Umbilical cord (tissue), 2 donors: ENCODE measurements around the gene ARID5A. TPM values are rescaled to one million over a fixed set of nuclear protein-coding genes. Genes with fewer than 3 reads are reported as not detected.

Experiments used
- DNase-seq: peaks from one replicate; pipeline ENCODE4 v3.0.0-alpha.2; 2015; ENCODE audit warnings: low spot score
- total RNA-seq: library from RNA; depleted of rRNA; stranded (reverse); fragments of >200 nt; gene quantifications from one replicate; pipeline ENCODE4 v1.2.3, GENCODE V29; 2014; ENCODE audit warnings: low replicate concordance; ENCODE audit not compliant: insufficient read depth

ARID5A gene
- total RNA-seq, 1 donor from 2014 or later = 11.3 TPM

DNA sequence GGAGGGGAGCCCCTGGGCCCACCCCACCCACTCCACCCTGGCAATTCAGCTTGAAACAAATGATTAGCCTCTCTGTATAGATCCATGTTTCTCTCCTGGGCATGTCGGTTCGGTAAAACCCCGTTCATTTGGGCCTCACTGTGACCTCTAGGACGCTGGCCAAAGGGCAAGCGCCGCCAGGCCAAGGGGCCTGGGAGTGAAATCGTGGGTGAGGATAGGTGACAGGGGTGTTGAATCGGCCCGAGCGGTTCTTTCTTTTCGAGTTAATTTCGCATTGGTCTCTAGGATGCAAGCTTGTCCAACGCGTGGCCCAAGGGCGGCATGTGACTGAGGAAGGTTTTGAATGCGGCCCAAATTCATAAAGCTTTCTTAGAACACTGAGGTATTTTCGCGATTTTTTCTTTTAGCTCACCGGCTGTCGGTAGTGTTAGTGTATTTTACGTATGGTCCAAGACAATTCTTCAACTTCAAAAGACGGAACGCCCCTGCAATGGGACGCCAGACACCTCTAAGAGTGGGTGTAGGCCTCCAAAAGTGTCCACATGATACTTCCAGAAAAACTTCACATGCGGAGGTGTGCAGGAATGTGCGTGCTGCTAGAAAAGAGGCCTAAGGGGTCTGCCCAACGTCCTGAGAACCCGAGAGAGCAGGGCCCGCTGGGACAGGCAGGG lies 9.8 kb upstream of the ARID5A start:
- DNase-seq = no peak

DNA sequence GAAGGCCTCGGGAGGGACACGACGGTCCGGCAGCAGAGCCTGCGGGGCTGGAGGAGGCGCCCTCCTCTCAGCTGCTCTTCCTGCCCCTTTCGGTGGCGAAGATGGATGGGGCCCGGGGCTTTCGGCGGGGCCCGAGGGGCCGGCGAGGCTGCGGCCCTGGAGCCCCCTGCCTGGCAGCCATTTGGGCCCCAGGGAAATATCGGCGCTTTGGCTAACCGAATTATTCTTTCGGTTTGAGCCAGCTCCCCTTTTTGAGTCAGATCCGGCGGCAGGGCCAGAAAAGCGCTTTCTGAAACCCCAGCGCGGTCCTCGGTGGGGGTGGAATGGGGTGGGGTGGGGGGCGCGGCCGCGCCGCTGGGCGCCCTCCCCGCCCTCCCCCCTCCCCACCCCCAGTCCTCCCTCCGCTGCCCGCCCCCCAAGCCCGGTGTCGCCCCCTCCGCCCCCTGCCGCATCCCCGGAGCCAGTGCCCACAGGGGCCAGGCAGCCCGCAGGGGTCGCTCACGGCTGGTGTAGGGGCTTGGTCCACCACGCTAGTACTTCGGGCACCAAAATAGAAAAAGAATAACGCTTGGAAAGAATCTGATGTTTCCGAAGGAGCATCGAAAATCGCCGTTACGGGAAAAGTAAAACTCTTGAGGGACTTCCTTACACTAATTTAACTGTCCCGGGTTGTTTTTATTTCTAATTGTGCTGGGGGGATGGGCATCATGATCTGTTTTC lies 9.1 kb upstream of the ARID5A start:
- DNase-seq = peak; percentile 55

DNA sequence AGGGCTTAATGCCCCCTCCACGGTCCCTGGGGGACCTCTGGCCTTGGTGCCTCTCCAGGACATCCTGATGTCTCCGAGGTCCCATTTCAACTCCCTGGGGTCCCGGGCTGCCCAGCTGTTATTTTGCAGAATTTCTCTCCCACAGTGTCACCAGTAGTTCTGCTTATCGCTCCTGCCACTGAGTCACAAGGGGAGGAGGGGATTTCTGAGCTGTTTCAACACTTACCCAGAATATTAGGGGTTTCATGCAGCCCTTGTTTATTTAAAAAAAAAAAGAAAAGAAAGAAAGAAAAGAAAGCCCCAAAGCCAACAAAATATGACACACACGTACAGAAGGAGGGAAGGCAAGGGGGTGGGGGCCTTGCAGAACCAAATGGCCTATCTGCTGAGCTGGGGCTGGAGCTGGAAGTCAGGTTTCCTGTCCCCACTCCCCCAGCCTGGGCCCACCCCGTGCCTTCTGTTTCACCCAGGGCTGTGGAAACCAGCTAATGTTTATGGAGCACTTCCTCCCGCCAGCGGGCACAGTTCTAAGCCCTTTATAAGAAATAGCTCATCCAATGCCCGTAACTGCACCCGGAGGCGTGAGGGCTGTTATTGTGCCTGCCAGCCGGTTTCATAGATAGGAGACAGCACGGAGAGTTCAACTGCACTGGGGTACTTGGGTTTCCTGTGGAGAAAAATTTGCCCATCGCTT lies 8.4 kb upstream of the ARID5A start:
- DNase-seq = peak; percentile 72

DNA sequence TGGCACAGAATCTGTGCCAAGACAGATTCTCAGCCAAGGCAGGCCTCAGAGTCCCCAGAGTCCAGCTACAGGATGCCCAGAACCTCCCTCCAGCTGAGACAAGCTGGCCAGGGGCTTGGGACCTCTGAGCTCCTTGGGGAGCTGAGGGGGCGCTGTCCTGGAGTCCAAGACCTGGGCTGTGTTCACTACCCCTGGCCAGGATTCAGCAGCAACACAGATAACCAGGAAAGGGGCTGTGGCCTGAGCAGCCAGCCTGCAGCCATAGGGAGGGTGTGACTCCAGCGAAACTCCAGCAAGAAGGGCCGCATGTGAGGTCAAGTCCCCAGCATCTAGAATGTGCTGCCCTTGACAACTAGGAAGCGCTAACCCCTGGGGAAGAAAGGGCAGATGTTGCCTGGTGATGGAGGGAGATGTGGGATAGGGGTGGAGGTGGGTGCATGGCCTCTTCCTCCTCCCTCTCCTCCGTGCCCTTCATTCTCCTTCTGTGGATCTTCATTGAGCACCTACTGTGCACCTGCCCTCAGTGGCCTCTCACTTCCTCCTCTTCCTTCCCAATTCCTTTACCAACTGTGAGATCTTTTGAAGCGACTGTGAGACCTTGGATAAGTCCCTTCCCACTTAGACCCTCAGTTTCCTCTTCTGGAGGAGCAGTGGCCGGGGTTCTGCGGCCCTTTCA lies 7.7 kb upstream of the ARID5A start:
- DNase-seq = peak; percentile 57

DNA sequence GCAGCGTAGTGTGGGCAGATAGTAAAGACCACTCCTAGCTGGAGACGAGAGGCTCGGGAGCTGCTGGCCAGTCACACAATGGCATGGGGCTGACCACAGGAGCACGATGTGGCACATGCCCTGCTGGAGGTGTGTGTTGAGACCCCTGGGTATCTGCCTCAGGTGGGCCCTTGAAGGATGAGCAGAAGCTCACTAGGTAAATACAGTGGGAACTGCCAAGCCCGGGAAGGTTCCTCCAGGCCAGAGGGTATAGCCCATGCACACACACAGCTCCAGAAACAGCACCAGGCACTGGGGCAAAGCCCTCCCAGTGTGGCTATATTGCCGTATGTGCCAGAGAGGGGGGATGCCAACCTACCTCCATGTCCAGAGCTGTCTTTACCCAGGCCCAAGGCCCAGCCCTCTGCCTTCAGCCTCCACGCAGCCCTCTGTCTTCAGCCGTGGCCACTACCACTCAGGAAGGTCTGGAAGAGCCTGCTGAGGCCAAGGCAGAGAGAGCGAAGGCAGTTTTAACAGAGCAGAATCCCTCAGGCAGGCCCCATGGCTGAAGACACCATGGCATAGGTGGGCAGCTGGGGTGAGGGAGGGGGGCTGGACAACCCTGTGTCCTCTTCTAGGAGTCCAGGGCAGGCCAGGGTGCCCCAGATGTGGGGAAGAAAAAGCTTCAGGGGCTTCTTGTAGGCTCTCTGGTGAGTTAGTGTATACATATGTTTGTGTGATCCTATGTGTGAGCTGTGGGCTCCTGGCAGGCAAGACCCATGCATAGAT lies 7.0 kb upstream of the ARID5A start:
- no peak for DNase-seq

DNA sequence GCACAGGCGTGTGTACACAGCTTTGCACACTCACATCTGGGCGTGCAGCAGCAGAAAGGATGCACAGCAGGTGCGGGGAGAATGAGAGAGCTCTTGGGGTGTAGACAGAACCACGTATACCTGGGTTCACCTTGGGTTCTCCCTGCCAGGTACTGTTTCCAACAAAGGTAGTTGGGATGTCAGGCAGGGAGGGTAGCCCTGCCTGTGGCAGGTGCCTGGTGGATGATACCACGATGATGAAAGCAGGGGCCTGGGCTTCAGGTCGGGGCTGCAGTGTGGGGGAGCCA lies 6.5 kb upstream of the ARID5A start:
- DNase-seq = no peak

DNA sequence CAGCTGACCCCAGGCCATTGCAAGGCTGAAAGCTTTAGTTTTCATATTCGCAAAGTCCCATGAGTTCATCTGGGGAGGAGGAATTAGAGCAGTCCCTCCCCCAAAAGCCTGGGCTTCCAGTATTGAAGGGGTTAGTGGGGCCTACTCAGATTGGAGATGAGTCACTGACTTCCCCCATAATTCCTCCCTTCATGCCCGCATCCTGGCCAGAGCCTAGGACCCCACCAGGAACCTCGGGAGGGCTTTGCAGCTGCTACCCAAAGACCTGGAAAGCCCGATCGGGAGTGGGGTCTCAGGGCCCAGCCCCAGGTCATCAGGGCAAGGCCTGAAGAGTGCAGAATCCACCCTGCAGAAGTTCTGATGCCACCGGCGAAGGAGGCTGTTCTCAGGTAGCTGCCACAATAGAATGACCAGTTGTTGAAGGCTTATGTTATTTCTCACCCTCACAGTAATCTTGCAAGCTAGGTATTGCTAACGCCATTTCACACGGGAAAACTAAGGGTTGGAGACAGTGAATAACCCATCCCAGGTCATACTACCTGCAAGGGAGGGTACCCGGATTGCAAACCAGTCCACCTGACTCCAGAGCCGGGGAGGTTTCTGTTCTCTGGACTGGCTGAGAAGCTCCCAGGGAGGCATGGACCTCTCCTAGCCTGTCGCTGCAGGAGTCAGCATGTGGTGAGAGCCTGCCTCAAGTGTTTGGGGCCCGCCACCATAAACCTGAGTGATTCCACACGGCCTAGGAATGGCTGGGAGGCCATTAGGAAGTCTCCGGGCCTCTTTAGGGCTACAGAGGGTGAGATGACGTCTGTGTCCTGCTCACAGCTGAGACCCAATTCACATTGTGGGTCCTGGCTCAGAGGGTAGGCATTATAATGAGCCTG lies 5.8 kb upstream of the ARID5A start:
- peak; percentile 65 for DNase-seq

DNA sequence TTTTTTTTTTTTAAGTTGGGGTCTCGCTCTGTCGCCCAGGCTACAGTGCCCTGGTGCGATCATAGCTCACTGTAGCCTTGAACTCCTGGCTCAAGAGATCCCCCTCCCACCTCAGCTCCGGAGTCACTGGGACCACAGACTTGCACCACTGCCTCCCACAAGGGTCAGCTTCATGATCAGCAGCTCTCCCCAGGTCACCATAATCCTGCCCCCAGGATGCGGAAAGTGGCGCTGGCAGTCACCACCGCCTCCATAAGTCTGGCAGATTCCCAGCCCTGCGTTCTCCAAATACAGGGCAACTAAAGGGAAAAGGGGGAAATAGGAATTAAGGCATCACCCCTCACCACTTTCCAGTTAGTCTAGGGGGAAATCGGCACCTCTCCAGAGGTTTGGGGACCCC lies 5.2 kb upstream of the ARID5A start:
- no peak for DNase-seq

DNA sequence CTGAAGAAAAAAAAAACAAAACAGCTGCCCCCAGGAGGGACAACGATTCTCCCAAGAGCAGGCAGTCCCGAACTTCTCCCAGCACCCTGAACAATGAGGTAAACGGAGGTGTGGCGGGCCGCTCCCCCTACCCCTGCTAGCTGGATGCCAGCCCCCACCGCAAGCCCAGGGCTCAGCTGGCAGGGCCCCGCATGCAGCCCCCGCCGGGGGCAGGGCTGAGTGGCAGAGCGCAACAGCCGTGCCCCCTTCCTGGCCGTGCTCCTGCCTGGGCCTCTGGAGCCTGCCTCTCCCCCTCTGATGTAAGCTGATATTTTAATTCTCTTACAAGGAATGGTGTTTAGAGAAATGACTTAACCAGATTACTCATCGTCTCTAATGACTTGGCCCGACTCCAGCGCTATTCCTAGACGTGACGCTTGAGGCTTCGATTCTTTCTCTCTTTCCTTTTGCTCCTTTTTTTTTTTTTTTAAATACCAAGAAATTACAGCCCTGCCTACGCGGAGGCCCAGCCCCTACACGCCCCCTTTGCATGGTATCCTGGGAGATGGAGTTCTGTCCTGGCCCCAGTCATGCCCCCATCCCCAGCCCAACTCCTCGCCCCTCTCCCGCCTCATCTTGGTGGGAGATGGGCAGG lies 4.6 kb upstream of the ARID5A start:
- peak; percentile 99 for DNase-seq

DNA sequence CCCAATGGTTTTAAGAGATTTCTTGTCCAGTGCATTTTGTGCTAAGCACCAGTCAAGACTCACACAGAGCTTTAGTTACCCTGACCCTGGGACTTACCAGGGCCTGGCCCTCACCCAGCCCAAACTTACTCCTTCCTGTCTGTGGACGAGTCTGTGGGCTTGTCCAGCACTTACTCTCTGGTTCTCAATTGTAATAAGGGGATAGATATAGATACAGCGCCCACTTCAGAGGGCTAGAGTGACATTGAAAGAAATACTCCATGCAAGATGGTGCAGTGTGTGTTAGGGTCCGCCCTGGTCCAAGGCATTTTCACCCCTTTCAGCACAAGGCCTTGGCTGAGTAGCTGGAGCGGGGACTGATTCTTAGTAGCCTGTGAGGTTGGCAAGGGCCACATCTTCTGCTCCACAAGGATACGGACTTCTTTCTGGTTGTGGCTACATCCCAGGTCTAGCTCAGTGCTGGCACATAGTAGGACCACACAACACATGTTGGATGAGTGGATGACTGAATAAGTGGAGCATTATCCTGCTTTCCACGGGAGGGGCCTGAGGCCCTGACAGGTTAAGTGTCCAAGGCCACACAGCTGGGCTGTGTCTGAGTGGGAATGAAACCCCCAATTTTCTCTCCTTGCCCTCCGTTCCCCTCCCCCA lies 3.8 kb upstream of the ARID5A start:
- no peak for DNase-seq

DNA sequence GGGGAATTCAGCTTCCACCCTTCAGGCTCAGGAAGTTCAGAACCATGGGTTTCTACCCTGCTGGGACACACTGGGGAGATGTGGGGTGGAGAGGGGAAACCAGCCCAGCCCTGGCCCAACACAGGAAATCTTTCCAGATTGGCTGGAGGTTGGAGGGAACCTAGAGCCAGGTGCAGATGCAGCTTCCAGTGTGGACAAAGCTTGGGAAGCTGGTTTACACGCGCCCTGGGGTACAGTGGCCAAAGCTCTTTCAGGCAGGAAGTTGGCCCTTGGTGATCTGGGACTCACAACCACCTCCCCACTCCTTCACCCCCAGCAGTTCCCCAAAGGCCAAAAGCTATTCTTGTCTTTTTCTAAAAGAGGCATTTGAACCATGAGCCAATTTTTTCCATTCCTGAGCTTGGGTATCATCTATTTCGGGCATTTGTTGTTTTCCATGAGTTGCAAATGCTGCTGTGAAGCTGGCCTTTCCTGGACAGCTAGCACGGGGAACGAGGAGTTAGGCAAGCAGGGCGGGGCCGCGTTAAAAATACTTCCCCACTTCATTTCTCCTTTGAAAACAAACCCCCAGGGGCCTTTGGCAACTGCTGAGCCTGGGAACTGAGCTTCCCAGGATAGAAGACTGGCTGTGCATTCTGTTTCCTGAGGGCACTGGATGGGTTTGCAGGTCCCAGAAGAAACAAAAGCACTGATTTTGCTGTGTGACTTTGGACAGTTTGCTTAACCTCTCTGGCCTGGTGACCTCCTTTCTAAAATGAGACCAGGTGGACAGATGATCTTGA lies 3.1 kb upstream of the ARID5A start:
- peak; percentile 89 for DNase-seq

DNA sequence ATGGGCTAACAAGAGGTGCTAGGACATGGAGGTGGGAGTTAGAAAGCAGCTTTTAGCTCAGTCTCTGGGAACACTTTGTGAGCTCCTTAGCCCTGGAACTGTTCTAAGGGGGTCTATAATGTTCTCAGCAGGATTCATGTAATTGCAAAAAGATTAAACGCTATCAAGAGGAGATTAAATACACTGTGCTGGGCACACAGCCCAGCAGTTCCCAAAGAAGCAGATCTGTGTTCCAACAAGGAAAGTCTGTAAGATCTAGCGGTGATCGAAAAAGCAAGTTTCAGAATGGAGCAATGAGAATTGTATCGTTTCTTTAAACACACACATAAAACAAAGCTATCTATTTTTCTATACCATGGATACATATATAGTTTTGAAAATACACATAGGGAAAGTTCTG lies 2.4 kb upstream of the ARID5A start:
- DNase-seq = no peak

DNA sequence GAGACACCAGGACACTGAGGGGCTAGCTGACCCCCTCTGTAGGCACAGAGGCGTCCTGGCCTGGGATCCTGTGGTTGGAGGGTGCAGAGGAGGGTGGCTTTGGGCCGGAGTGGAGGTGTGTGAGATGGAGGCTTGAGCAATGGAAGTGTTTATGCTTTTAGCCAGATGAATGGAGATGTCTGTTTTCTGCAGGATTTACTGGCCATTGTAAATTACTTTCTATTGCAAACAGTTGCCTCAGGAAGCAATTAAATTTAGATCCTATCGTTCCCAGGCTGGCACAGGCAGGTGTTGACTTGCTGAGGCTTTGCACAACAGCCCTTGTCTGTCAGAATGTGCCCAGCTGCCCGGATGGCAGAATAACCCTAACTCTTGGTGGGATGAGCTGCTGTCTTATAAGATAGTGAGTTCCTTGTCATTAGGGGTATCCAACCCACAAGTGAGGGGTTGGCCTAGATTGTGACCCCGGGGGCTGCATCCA lies 1.8 kb upstream of the ARID5A start:
- DNase-seq = no peak

DNA sequence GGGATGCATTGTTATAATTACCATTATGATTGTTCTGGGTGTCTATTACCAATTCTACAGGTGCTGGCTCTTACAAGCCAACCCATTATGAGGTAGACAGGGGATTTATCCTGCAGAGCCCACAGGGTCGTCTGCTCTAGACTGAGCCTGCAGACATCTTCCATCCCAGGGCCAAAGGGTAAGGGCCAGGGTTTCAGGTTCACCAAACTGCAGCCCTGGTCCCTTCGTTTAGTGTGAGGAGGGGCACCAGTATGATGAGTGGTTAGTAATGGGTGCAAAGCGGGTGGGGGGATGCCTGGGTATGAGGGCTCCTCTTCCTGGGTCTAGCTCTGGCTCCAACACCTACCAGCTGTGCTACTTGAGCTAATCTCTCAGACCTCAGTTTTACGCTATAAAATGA lies 1.2 kb upstream of the ARID5A start:
- no peak for DNase-seq

DNA sequence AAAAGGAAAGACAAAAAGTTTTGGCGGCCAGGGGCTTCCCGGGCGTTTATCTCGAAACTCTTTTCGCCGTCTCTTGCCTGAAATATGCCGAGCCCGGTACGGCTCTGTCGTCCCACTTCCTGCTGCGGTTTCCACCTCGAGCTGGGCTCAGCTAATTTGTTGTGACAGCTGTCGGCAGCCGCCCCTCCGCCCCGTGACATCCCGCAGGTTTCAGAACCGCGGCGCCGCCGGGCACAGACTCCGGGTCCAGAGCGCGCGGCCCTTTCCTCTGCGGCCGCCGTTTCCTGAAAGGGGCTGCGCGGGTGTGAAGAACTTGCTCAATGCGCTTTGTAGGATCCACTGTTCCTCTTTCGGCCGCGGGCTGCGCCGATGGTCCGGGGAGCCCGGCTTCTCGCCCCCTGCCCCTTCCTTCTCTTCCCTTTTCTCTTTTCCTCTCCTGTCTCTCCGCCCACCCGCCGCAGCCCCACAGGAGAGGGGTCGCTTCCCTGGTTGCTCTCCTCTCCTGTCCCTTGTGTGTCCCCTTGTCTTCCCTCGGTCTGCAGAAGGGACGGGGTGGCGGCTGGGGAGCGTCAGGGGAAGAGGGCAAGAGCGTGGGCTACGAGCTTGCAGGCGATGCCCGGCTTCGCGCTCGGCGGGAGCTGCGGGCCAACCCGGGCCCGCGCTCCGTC lies 648 bp downstream of the ARID5A start:
- peak; percentile 54 for DNase-seq

DNA sequence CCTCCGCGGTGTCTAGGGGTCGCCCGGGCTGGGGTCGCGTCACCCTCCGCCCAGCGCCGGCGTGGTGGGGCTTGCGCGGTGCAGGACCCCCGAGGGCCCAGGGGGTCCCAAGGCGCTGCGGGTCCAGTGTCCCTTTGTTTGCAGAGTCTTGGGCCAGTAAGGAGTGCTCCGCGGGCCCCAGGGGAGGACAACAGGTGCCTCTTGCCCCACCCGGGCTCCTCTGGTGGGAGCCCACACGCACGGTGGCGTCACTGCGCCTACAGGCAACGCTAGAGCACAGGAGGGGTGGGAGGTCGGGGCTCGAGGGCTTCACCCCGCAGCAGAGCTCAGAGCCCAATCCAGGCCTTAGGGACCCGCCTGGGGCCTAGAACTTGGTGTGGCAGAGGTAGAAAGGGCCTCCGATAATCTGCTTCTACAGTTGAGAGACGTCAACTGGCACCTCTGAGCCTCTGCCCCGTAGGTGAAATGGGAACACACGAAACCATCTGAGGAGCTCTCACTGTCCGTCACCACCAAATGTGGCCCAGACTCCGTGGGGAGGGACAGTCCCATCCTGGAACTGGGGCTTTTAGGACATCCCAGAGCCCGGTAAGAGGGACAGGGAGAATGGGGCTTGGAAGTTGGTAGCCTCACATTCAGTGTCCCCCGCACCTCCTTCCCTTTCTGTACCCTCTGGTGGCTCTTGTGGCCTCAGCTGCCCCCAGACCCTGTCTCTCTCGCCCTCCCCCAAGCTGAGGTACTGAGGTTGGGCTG lies 1.4 kb downstream of the ARID5A start:
- no peak for DNase-seq

DNA sequence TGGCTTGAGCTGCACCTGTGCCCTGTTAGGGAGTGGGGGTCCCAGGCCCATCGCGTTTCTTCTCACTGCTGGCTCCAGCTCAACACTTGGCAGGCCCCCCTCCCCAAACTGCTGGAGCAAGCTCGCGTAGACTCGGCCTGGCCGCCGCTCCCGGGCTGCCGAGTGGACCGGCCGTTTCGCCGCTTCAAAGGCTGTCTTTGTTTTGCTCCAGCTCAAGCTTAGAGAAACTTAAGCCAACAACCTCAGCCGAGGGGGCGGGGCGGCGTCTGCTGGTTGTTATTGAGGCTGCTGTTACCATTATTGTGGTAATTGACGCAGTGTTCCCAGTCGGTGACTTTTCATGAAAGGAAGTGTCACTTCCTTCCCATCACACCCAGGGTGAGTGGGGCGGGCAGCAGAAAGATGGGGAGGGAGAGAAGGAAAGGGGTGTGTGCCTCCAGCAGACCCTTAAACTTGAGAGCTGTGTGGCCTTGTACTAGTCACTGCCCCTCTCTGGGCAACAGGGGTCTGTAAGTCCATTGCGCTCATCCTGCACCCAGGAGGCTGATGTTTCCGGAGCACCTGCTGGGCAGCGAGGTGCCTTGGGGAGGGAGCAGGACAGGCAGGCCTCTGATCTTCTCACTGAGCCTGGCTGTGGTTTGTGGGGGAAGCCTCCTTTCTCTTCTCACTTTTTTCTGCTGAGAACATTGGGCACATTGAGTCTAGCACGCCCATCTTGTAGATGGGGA lies 2.1 kb downstream of the ARID5A start:
- peak; percentile 53 for DNase-seq
